H4 (cell line): ENCODE data around the gene PLRG1. TPM values are rescaled to one million over a fixed set of nuclear protein-coding genes. Genes with fewer than 3 reads are reported as not detected.

ENCODE experiments used
- DNase-seq: peaks from one replicate; pipeline ENCODE4 v3.0.0-alpha.2; 2015; ENCODE audit warnings: low spot score
- total RNA-seq: library from RNA; depleted of rRNA; stranded (reverse); fragments of >200 nt; shearing (Covaris generic); gene quantifications from 2 replicates; pipeline ENCODE4 v1.2.3, GENCODE V29; 2014

Gene PLRG1
- total RNA-seq, 1 experiment from 2014 or later, result 117 TPM

- DNase-seq, result no peak
Measured at GRCh38 chr4:154574311-154574710, 24.1 kb upstream of the PLRG1 start.

- DNase-seq, result no peak
Measured at GRCh38 chr4:154573190-154573870, 23.1 kb upstream of the PLRG1 start.

- no peak for DNase-seq
Measured at GRCh38 chr4:154569584-154569983, 19.4 kb upstream of the PLRG1 start.

- no peak for DNase-seq
Measured at GRCh38 chr4:154569028-154569427, 18.8 kb upstream of the PLRG1 start.

GRCh38 chr4:154566639-154567204 is 16.5 kb upstream of the PLRG1 start:
- no peak for DNase-seq

- no peak for DNase-seq
Measured at GRCh38 chr4:154565704-154566103, 15.5 kb upstream of the PLRG1 start.

- DNase-seq, result no peak
Measured at GRCh38 chr4:154564311-154564710, 14.1 kb upstream of the PLRG1 start.

- DNase-seq, result no peak
Measured at GRCh38 chr4:154562697-154563254, 12.6 kb upstream of the PLRG1 start, which contains the start of gene FGB. Gene FGB, plus strand, starts transcription at chr4:154563011. Its CDS starts 8 bp downstream, at chr4:154563019.

GRCh38 chr4:154560824-154561231 is 10.6 kb upstream of the PLRG1 start:
- DNase-seq, result no peak

- DNase-seq, result no peak
Measured at GRCh38 chr4:154560419-154560801, 10.2 kb upstream of the PLRG1 start.

GRCh38 chr4:154559494-154560418 is 9.6 kb upstream of the PLRG1 start:
- peak; percentile 63 for DNase-seq

- no peak for DNase-seq
Measured at GRCh38 chr4:154559141-154559493, 8.9 kb upstream of the PLRG1 start.

GRCh38 chr4:154551872-154552686 is 1.9 kb upstream of the PLRG1 start:
- DNase-seq, result peak; percentile 69

- no peak for DNase-seq
Measured at GRCh38 chr4:154545689-154546088, 4.5 kb downstream of the PLRG1 start.

- DNase-seq, result no peak
Measured at GRCh38 chr4:154542271-154542879, 7.8 kb downstream of the PLRG1 start.

- no peak for DNase-seq
Measured at GRCh38 chr4:154534296-154534695, 15.9 kb downstream of the PLRG1 start.

GRCh38 chr4:154529728-154530519 is 20.3 kb downstream of the PLRG1 start:
- no peak for DNase-seq

GRCh38 chr4:154528869-154529268 is 21.3 kb downstream of the PLRG1 start:
- no peak for DNase-seq

GRCh38 chr4:154527308-154527707 is 22.9 kb downstream of the PLRG1 start:
- DNase-seq, result no peak

GRCh38 chr4:154526151-154526550 is 24.0 kb downstream of the PLRG1 start:
- no peak for DNase-seq
